ENCODE measurements around the gene IQCE. TPM values are rescaled to one million over a fixed set of nuclear protein-coding genes. Genes with fewer than 3 reads are reported as not detected.
A peak's percentile ranks its signal among the peaks of the same experiment; 100 is the strongest.

The IQCE gene
- total RNA-seq, 1 donor from 2014 or later, result 11.4 TPM

GRCh38 chr7:2546776-2547586, 11.8 kb upstream of the IQCE start:
- no peaks in the 10 kb centered on the region for H3K9me3 ChIP-seq
- no peak for DNase-seq (ENCODE audit: low spot score in 2 of 2)
- H3K27ac ChIP-seq, result no peak overlapping the region
- TF ChIP-seq CTCF (IDR thresholded peaks at IDR 0.05), result no peak
- H3K36me3 ChIP-seq, result peaks cover 44 to 56% of the 10 kb centered on the region in 2 donors
- no peaks in the 10 kb centered on the region for H3K27me3 ChIP-seq
- intact Hi-C loops (cut with DNase I), result no loop called here
- no peak overlapping the region for H3K4me3 ChIP-seq
- H3K4me1 ChIP-seq, result no peaks in the 10 kb centered on the region

DNA sequence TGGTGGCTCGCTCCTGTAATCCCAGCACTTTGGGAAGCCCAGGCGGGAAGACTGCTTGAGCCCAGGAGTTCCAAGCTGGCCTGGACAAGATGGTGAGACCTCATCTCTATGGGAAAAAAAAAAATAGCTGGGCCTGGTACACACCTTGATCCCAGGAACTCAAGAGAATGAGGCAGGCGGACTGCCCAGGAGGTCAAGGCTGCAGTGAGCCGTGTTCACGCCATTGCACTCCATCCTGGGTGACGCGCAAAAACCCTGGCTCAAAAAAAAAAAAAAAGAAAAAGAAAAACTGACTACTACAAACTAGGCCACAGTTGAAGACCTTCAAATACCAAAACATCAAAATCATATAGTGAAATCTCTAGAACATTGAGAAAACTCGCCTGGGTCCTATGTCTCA, 7.4 kb upstream of the IQCE start:
- no peak overlapping the region for H3K4me3 ChIP-seq
- H3K27ac ChIP-seq, result no peak overlapping the region
- no peak for DNase-seq (ENCODE audit: low spot score in 2 of 2)
- H3K27me3 ChIP-seq, result no peaks in the 10 kb centered on the region
- no peaks in the 10 kb centered on the region for H3K9me3 ChIP-seq
- peaks cover 0 to 11% of the 10 kb centered on the region in 2 donors for H3K4me1 ChIP-seq
- H3K36me3 ChIP-seq, result peaks cover 12 to 17% of the 10 kb centered on the region in 2 donors
- intact Hi-C loops (cut with DNase I), result no loop called here
- no peak for TF ChIP-seq CTCF (IDR thresholded peaks at IDR 0.05)

DNA sequence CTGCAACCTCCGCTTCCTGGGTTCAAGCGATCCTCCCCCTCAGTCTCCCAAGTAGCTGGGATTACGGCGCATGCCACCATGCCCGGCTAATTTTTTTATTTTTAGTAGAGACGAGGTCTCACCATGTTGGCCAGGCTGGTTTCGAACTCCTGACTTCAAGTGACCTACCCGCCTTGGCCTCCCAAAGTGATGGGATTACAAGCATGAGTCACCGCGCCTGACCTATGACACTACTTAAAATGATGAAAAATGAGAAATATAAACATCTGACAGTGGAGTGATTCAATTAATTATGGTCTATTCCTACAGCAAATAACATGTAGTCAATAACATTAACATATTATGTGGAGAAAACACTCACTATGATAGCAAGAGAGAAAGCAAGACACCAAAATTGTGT, 5.7 kb upstream of the IQCE start:
- peaks cover 1 to 6% of the 10 kb centered on the region in 2 donors for H3K36me3 ChIP-seq
- H3K4me3 ChIP-seq, result no peak overlapping the region
- intact Hi-C loops (cut with DNase I), result no loop called here
- no peaks in the 10 kb centered on the region for H3K9me3 ChIP-seq
- H3K27ac ChIP-seq, result no peak overlapping the region
- no peaks in the 10 kb centered on the region for H3K27me3 ChIP-seq
- H3K4me1 ChIP-seq, result peaks cover 0 to 12% of the 10 kb centered on the region in 2 donors
- no peak for TF ChIP-seq CTCF (IDR thresholded peaks at IDR 0.05)
- no peak for DNase-seq (ENCODE audit: low spot score in 2 of 2)

- no peak overlapping the region for H3K27ac ChIP-seq
Observed at GRCh38 chr7:2553831-2554581, 4.8 kb upstream of the IQCE start.

DNA sequence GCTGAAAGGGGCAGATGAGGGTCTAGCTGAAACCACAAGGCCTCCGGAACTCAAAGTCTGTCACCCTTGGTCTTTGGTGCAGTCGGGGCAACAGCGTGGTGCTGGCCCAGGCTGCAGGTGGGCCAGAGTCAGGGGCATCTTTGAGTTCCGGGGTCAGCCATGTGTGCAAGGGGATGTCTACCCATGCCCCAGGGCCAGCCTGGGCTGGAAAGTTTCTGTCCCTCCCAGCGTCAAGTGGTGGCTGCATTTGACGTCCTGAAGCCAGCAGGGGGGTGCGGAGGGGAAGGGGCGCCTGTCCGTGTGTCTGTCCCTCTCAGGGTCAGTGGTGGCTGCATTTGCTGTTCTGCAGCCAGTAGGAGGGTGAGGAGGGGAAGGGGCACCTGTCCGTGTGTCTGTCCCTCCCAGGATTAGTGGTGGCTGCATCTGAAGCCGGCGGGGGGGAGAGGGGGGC, 4.1 kb upstream of the IQCE start:
- Histone ChIP-seq H3K9me3 (no peaks in the 10 kb centered on the region), H3K4me1 (peaks cover 0 to 17% of the 10 kb centered on the region in 2 donors), H3K27ac (peak overlapping the region; percentile 95 to 99), H3K36me3 (no peaks in the 10 kb centered on the region), H3K4me3 (peak overlapping the region; percentile 67 to 75), H3K27me3 (no peaks in the 10 kb centered on the region)
- intact Hi-C loops (cut with DNase I), result loop anchor here (1.0 to 5.0 kb wide), 6 partner anchors 37 to 152 kb away; partner anchors contain the start of genes CHST12, LFNG and TTYH3
- no peak for DNase-seq (ENCODE audit: low spot score in 2 of 2)
- peak in 1 of 3 experiments; percentile 1 for TF ChIP-seq CTCF (IDR thresholded peaks at IDR 0.05)

More at GRCh38 chr7:2553831-2554581, 4.8 kb upstream of the IQCE start:
- Histone ChIP-seq H3K36me3 (no peaks in the 10 kb centered on the region), H3K4me1 (peaks cover 0 to 17% of the 10 kb centered on the region in 2 donors), H3K27me3 (no peaks in the 10 kb centered on the region), H3K9me3 (no peaks in the 10 kb centered on the region), H3K4me3 (peak overlapping the region; percentile 67 to 75)
- DNase-seq (ENCODE audit: low spot score in 2 of 2), result no peak
- no peak for TF ChIP-seq CTCF (IDR thresholded peaks at IDR 0.05)
- intact Hi-C loops (cut with DNase I), result no loop called here
